Thyroid gland (tissue), 4 donors: ENCODE measurements around the gene MTFR2. TPM values are rescaled to one million over a fixed set of nuclear protein-coding genes. Genes with fewer than 3 reads are reported as not detected.

ENCODE experiments used
- DNase-seq, 2 donors: peaks; one replicate each; pipeline ENCODE4 v3.0.0-alpha.2; 2019
- H3K27ac ChIP-seq, 3 donors: fragments of 200-600 bp; sonication (generic); 1 replicate in 2 of 3; 2 replicates in 1 of 3; pipeline ENCODE4 v1.5.1; 2016 to 2019; ENCODE audit warnings: mild to moderate bottlenecking in 1 of 3, moderate library complexity in 1 of 3
- H3K27me3 ChIP-seq: fragments of 200-600 bp; sonication (generic); one replicate; pipeline ENCODE4 v1.5.1; 2019
- H3K36me3 ChIP-seq, 2 donors: fragments of 200-600 bp; sonication (generic); one replicate each; pipeline ENCODE4 v1.5.1; 2016 to 2019
- H3K4me1 ChIP-seq, 2 donors: fragments of 200-600 bp; sonication (generic); one replicate each; pipeline ENCODE4 v1.5.1; 2017 to 2019
- H3K4me3 ChIP-seq, 3 donors: fragments of 200-600 bp; sonication (generic); replicated peaks in 1 of 3; 1 replicate in 2 of 3; 2 replicates in 1 of 3; pipeline ENCODE4 v1.5.1; 2016; ENCODE audit warnings: mild to moderate bottlenecking in 1 of 3
- H3K9me3 ChIP-seq: fragments of 200-600 bp; sonication (generic); one replicate; pipeline ENCODE4 v1.5.1; 2017
- CTCF ChIP-seq, 6 experiments: fragments of 200-600 bp in 3 of 6; fragments of 450-650 bp in 3 of 6; sonication (generic) in 3 of 6; IDR thresholded peaks; one replicate each; pipeline ENCODE4 v1.5.1; 2016 to 2019; ENCODE audit warnings: antibody characterized with exemption in 6 of 6, mild to moderate bottlenecking in 2 of 6, inconsistent platforms in 1 of 6, moderate library complexity in 1 of 6
- POLR2A ChIP-seq, 2 donors: fragments of 450-650 bp; IDR thresholded peaks; one replicate each; pipeline ENCODE4 v1.6.1; 2017; ENCODE audit warnings: antibody characterized with exemption in 2 of 2, mild to moderate bottlenecking in 2 of 2, moderate library complexity in 1 of 2
- WGBS, 2 donors: methylation state at CpG; one replicate each; pipeline ENCODE4 v1.1.5; 2017; 5-methylcytosine and 5-hydroxymethylcytosine counted together
- intact Hi-C: fragments of 100-400 bp; cut with DNase I; formaldehyde crosslinking; loops from one replicate; pipeline ENCODE4 v1.15.1; 2023
- total RNA-seq, 4 donors: library from RNA; depleted of rRNA; stranded (reverse); fragments of >200 nt; gene quantifications; one replicate each; pipeline ENCODE4 v1.2.3, GENCODE V29; 2016

MTFR2 gene
- total RNA-seq, 4 donors from 2014 or later: 0.54 to 0.59 TPM; not detected in 2

- no peaks in the 10 kb centered on the region for H3K36me3 ChIP-seq
- TF ChIP-seq POLR2A (IDR thresholded peaks at IDR 0.05) (no peak), CTCF (IDR thresholded peaks at IDR 0.05) (no peak)
- H3K4me1 ChIP-seq: no peaks in the 10 kb centered on the region
- no peak for DNase-seq
- H3K9me3 ChIP-seq: no peaks in the 10 kb centered on the region
- intact Hi-C loops: no loop called here
- no peaks in the 10 kb centered on the region for H3K27me3 ChIP-seq
- H3K4me3 ChIP-seq: no peak overlapping the region
- H3K27ac ChIP-seq: no peak overlapping the region
These were observed 36.3 kb downstream of the MTFR2 start for GRCh38 chr6:136213853-136214252.

GRCh38 chr6:136213012-136213539 is 37.0 kb downstream of the MTFR2 start:
- H3K36me3 ChIP-seq: no peaks in the 10 kb centered on the region
- intact Hi-C loops: no loop called here
- H3K4me1 ChIP-seq: no peaks in the 10 kb centered on the region
- no peaks in the 10 kb centered on the region for H3K9me3 ChIP-seq
- TF ChIP-seq CTCF (IDR thresholded peaks at IDR 0.05): no peak
- no peak for TF ChIP-seq POLR2A (IDR thresholded peaks at IDR 0.05)
- no peak overlapping the region for H3K4me3 ChIP-seq
- no peak overlapping the region for H3K27ac ChIP-seq
- no peaks in the 10 kb centered on the region for H3K27me3 ChIP-seq
- WGBS, 2 donors: 85 to 89% methylated on average over 5 of the region's 5 CpGs
- no peak for DNase-seq

- intact Hi-C loops: no loop called here
- DNase-seq: no peak
- 97 to 99% methylated on average over 2 of the region's 2 CpGs for WGBS, 2 donors
- H3K27ac ChIP-seq: no peak overlapping the region
- no peaks in the 10 kb centered on the region for H3K9me3 ChIP-seq
- TF ChIP-seq CTCF (IDR thresholded peaks at IDR 0.05): no peak
- no peak for TF ChIP-seq POLR2A (IDR thresholded peaks at IDR 0.05)
- no peaks in the 10 kb centered on the region for H3K4me1 ChIP-seq
- H3K4me3 ChIP-seq: no peak overlapping the region
- no peaks in the 10 kb centered on the region for H3K27me3 ChIP-seq
- H3K36me3 ChIP-seq: no peaks in the 10 kb centered on the region
These were observed 37.5 kb downstream of the MTFR2 start for GRCh38 chr6:136212608-136213007.

GRCh38 chr6:136210398-136211165 is 39.5 kb downstream of the MTFR2 start:
- intact Hi-C loops: no loop called here
- Histone ChIP-seq H3K9me3 (no peaks in the 10 kb centered on the region), H3K4me3 (no peak overlapping the region), H3K27ac (no peak overlapping the region), H3K27me3 (no peaks in the 10 kb centered on the region), H3K4me1 (no peaks in the 10 kb centered on the region), H3K36me3 (no peaks in the 10 kb centered on the region)
- WGBS, 2 donors: 85 to 87% methylated on average over 13 of the region's 13 CpGs
- TF ChIP-seq POLR2A (IDR thresholded peaks at IDR 0.05) (no peak), CTCF (IDR thresholded peaks at IDR 0.05) (no peak)
- no peak for DNase-seq

GRCh38 chr6:136209496-136209895 is 40.6 kb downstream of the MTFR2 start:
- Histone ChIP-seq H3K4me3 (no peak overlapping the region), H3K4me1 (no peaks in the 10 kb centered on the region), H3K27ac (no peak overlapping the region), H3K27me3 (no peaks in the 10 kb centered on the region), H3K9me3 (no peaks in the 10 kb centered on the region), H3K36me3 (no peaks in the 10 kb centered on the region)
- WGBS, 2 donors: 90 to 91% methylated on average over 2 of the region's 2 CpGs
- intact Hi-C loops: no loop called here
- DNase-seq: no peak
- TF ChIP-seq POLR2A (IDR thresholded peaks at IDR 0.05) (no peak), CTCF (IDR thresholded peaks at IDR 0.05) (no peak)
